ENCODE data around the gene PDZD7. TPM values are rescaled to one million over a fixed set of nuclear protein-coding genes. Genes with fewer than 3 reads are reported as not detected.

PDZD7 gene
- total and polyA plus RNA-seq, 2 of the 8 experiments (the other 6 are each of a cell fraction or from before 2014, with no cell fraction given), result 0.88 to 1.6 TPM

GRCh38 chr10:100998991-100999741, 31.8 kb downstream of the PDZD7 start (continued):
- TF ChIP-seq RBBP5 (IDR thresholded peaks at IDR 0.05; ENCODE audit: borderline replicate concordance, low read depth, low read length) (peak; percentile 54; the same call in 1 of the 2 replicates), CREB1 (IDR thresholded peaks at IDR 0.05) (no peak), BACH1 (IDR thresholded peaks at IDR 0.05; ENCODE audit: low read length) (peak; percentile 74), ASH2L (IDR thresholded peaks at IDR 0.05; ENCODE audit: low read length) (peak; percentile 11), EGR1 (IDR thresholded peaks at IDR 0.05; ENCODE audit: borderline replicate concordance, low read depth, low read length) (no peak; the same call in 1 of the 2 replicates), POLR2AphosphoS5 (IDR thresholded peaks at IDR 0.05; ENCODE audit: low read depth, low read length) (peak; percentile 79), NRF1 (IDR thresholded peaks at IDR 0.05; ENCODE audit: low read depth, low read length) (no peak), EP300 (IDR thresholded peaks at IDR 0.05; ENCODE audit: borderline replicate concordance in 1 of 2, low read depth in 2 of 2, low read length in 2 of 2) (0 out of 3 replicates have a peak, but pooled peaks of 1 of the 2 experiments have one; percentile 32), SRF (IDR thresholded peaks at IDR 0.05; ENCODE audit: low read depth, low read length) (no peak), MAX (IDR thresholded peaks at IDR 0.05) (peak; percentile 68), NANOG (IDR thresholded peaks at IDR 0.05; ENCODE audit: insufficient read depth, low read depth, low read length, poor library complexity, severe bottlenecking) (no peak), JUN (IDR thresholded peaks at IDR 0.05; ENCODE audit: low read depth, low read length) (no peak), GABPA (IDR thresholded peaks at IDR 0.05; ENCODE audit: borderline replicate concordance, insufficient read depth, low read length) (no peak), YY1 (IDR thresholded peaks at IDR 0.05; ENCODE audit: low read depth, low read length) (no peak), USF2 (IDR thresholded peaks at IDR 0.05; ENCODE audit: low read length) (no peak), TAF7 (optimal IDR thresholded peaks at IDR 0.05; ENCODE audit: borderline replicate concordance, low read depth, low read length) (peak; percentile 53), SP4 (IDR thresholded peaks at IDR 0.05; ENCODE audit: low read length) (peak; percentile 71; the same call in 1 of the 2 replicates), JUND (IDR thresholded peaks at IDR 0.05; ENCODE audit: low read length) (no peak), SP2 (IDR thresholded peaks at IDR 0.05; ENCODE audit: low read length) (no peak), PHF8 (conservative IDR thresholded peaks at IDR 0.05; ENCODE audit: low read depth, low read length) (peak; percentile 73), SUZ12 (IDR thresholded peaks at IDR 0.05; ENCODE audit: low read length) (peak; percentile 43; the same call in 1 of the 2 replicates), RXRA (IDR thresholded peaks at IDR 0.05; ENCODE audit: insufficient read depth, low read depth, low read length) (no peak), ZNF274 (IDR thresholded peaks at IDR 0.05; ENCODE audit: borderline replicate concordance, extremely low read depth, low read length) (no peak)

Measured in H1 (cell line).